HEK293T (cell line): Measurements from ENCODE around the gene MAPK9.

Experiments used
- CTCF ChIA-PET: fragments of 350-600 bp; formaldehyde crosslinking; extraction: SDS; loops from one replicate; lab custom pipeline; 2021; ENCODE audit warnings: antibody characterized with exemption, inconsistent platforms; lab: Yijun Ruan, JAX
- POLR2A ChIA-PET: fragments of 350-600 bp; formaldehyde crosslinking; extraction: SDS; loops from one replicate; lab custom pipeline; 2020; ENCODE audit warnings: antibody characterized with exemption, inconsistent platforms; lab: Yijun Ruan, JAX
- DNase-seq: peaks from one replicate; pipeline ENCODE4 v3.0.0; 2012; ENCODE audit warnings: mixed read lengths; ENCODE audit errors: extremely low spot score
- ARNT ChIP-seq: fragments of 450-650 bp; IDR thresholded peaks from 2 replicates; pipeline ENCODE4 v1.6.1; 2017; ENCODE audit warnings: mild to moderate bottlenecking
- BHLHE40 ChIP-seq: fragments of 450-650 bp; IDR thresholded peaks from 2 replicates; pipeline ENCODE4 v1.6.1; 2016; ENCODE audit warnings: mild to moderate bottlenecking, moderate library complexity, borderline replicate concordance
- CTBP1 ChIP-seq: fragments of 450-650 bp; IDR thresholded peaks from 2 replicates; pipeline ENCODE4 v1.6.1; 2016; ENCODE audit warnings: borderline replicate concordance
- ELF4 ChIP-seq: fragments of 450-650 bp; IDR thresholded peaks from 2 replicates; pipeline ENCODE4 v1.6.1; 2017; ENCODE audit warnings: antibody characterized with exemption
- FOXA1 ChIP-seq: fragments of 450-650 bp; IDR thresholded peaks from 2 replicates; pipeline ENCODE4 v1.6.1; 2016; ENCODE audit warnings: mild to moderate bottlenecking
- FOXK2 ChIP-seq: fragments of 450-650 bp; IDR thresholded peaks from 2 replicates; pipeline ENCODE4 v1.6.1; 2016; ENCODE audit warnings: mild to moderate bottlenecking
- FOXM1 ChIP-seq: fragments of 450-650 bp; IDR thresholded peaks from 2 replicates; pipeline ENCODE4 v1.6.1; 2017; ENCODE audit warnings: mild to moderate bottlenecking, borderline replicate concordance
- HDGF ChIP-seq: fragments of 450-650 bp; IDR thresholded peaks from 2 replicates; pipeline ENCODE4 v1.6.1; 2017; ENCODE audit warnings: antibody characterized with exemption, borderline replicate concordance
- L3MBTL2 ChIP-seq: fragments of 450-650 bp; conservative IDR thresholded peaks from 2 replicates; pipeline ENCODE4 v1.6.1; 2016; ENCODE audit warnings: mild to moderate bottlenecking
- LEF1 ChIP-seq: fragments of 450-650 bp; IDR thresholded peaks from 2 replicates; pipeline ENCODE4 v1.6.1; 2017; ENCODE audit warnings: mild to moderate bottlenecking, borderline replicate concordance
- NFRKB ChIP-seq: fragments of 450-650 bp; IDR thresholded peaks from 2 replicates; pipeline ENCODE4 v1.6.1; 2016; ENCODE audit warnings: mild to moderate bottlenecking, moderate library complexity
- SP1 ChIP-seq: fragments of 450-650 bp; IDR thresholded peaks from 2 replicates; pipeline ENCODE4 v1.6.1; 2017
- SUZ12 ChIP-seq: fragments of 450-650 bp; IDR thresholded peaks from 2 replicates; pipeline ENCODE4 v1.6.1; 2016; ENCODE audit warnings: mild to moderate bottlenecking
- TARDBP ChIP-seq: fragments of 450-650 bp; IDR thresholded peaks from 2 replicates; pipeline ENCODE4 v1.6.1; 2016
- ZNF384 ChIP-seq: fragments of 450-650 bp; IDR thresholded peaks from 2 replicates; pipeline ENCODE4 v1.6.1; 2016
- TF ChIP-seq, protein P1 (sequence below): fragments of 450-650 bp; IDR thresholded peaks from 2 replicates; pipeline ENCODE4 v1.6.1; 2016

The MAPK9 gene

DNA sequence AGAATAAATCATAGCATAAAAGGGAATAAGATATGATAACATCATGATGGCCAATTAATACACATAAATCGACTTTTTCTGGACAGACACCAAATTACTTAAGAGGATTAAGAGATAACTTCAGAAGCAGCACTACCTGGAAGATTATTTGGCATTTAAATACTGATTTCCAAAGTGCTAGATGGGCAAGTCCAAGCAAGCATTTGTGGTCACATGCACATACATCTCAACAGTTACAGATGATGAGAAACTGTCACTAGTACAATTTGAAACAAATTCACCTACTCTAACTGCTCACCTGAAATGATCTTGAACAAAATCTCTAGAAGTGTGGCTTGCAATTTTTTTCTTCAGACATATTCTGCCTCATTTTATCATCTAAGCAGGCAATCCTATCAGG is 56.0 kb downstream of the MAPK9 start:
- POLR2A ChIA-PET: no interaction called here

DNA sequence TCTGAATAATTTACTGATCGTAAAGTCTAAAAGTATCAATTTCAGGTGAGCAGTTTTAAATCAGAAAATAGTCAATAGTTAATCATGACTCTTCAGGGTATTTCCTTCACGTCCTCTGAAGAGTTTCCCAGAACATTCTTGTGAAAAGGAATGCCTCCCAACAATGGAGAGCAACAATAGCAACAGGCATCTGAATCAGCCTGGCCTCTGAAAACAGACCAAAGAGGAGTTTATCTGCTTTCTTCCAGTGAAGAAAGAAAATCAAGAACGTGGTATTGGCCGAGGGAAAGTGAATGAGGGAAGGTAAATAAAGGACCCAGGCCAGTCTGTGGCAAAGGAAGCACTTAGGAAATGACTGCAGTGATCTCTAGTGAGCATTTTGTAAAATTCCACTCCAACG is 56.8 kb downstream of the MAPK9 start:
- POLR2A ChIA-PET: no interaction called here
- TF ChIP-seq SP1 (no peak), FOXK2 (no peak), L3MBTL2 (no peak), BHLHE40 (no peak), FOXM1 (no peak), TARDBP (no peak), LEF1 (no peak), FOXA1 (no peak), NFRKB (no peak)
- DNase-seq: no peak
- CTCF ChIA-PET: no interaction called here

More for the DNA sequence above, 56.0 kb downstream of the MAPK9 start:
- no peak for TF ChIP-seq SP1
- no peak for TF ChIP-seq FOXK2
- TF ChIP-seq TARDBP: no peak
- no peak for TF ChIP-seq SUZ12
- no peak for TF ChIP-seq BHLHE40
- TF ChIP-seq ZNF384: no peak
- no peak for TF ChIP-seq CTBP1
- no peak for TF ChIP-seq FOXA1
- no peak for TF ChIP-seq FOXM1
- TF ChIP-seq L3MBTL2: no peak
- no peak for TF ChIP-seq LEF1
- no peak for TF ChIP-seq NFRKB
- TF ChIP-seq ELF4: no peak
- no peak for TF ChIP-seq ARNT
- TF ChIP-seq HDGF: no peak
- TF ChIP-seq, protein P1, sequence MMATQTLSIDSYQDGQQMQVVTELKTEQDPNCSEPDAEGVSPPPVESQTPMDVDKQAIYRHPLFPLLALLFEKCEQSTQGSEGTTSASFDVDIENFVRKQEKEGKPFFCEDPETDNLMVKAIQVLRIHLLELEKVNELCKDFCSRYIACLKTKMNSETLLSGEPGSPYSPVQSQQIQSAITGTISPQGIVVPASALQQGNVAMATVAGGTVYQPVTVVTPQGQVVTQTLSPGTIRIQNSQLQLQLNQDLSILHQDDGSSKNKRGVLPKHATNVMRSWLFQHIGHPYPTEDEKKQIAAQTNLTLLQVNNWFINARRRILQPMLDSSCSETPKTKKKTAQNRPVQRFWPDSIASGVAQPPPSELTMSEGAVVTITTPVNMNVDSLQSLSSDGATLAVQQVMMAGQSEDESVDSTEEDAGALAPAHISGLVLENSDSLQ: no peak
- CTCF ChIA-PET: no interaction called here
- DNase-seq: no peak

DNA sequence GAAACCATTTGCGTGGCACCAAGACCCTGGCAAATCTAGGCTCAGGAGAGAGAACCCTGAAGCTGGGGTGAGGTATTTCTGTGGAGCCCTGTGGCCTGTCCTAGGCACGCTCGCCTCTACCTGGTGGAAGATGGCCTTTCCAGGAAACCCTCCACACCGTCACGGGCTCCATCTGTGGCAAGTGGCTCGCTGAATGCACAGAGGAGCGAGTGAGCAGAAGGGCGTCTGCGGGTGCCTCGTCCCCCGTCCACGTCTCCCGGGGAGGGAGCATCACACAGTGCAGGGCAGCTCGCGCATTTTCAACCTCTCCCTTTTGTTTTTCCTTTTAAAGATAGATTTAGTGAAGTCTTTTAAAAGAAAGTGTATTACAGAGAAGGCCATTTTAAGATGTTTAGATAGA is 57.6 kb downstream of the MAPK9 start:
- POLR2A ChIA-PET: no interaction called here
- DNase-seq: no peak
- TF ChIP-seq LEF1: no peak
- TF ChIP-seq ARNT: no peak
- no peak for TF ChIP-seq HDGF
- no peak for TF ChIP-seq BHLHE40
- TF ChIP-seq NFRKB: no peak
- TF ChIP-seq FOXK2: no peak
- no peak for TF ChIP-seq L3MBTL2
- CTCF ChIA-PET: no interaction called here

DNA sequence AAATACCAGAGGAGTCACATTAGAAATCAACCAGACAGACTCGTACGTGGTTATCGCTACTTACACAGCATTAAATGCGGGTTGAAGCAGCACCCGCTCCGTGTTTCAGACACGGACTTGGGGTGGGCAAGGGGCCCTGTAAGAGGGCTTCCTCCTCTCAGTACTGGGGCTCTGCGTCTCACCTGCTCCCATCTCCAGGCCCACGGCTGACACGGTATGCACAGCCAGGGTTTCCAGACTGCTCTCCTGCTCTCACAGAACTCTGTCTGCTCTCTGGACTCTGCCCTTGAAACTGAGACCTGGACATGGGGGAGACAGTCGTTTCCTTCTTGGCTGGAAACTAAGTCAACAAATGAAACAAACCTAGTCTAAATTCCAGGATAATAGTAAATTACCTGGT is 58.2 kb downstream of the MAPK9 start:
- ChIA-PET POLR2A (no interaction called here), CTCF (no interaction called here)
- TF ChIP-seq FOXM1 (no peak), FOXA1 (no peak), CTBP1 (no peak), NFRKB (no peak), BHLHE40 (no peak)

DNA sequence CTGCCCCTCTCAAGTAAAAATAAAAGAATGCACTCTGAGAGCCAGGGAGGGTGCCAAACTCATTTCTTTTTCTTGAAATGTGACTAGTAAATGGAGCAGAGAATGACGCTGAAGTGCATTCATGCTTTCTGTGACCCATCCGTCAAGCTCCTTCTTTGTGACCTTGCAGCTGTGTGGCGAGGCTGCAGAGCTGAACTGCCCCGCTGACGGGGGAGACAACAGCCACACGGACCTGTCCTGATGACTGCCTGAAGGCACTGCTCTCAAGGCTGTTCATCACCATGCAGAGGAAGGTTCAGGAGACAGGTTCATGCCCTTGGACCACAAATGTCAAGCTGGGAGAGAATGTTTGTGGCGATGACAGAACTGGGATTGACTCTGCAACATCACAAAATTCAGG is 61.9 kb downstream of the MAPK9 start:
- no peak for TF ChIP-seq FOXM1
- no peak for TF ChIP-seq CTBP1
- TF ChIP-seq HDGF: no peak
- no peak for TF ChIP-seq L3MBTL2
- no peak for TF ChIP-seq TARDBP
- no peak for TF ChIP-seq NFRKB
- no peak for TF ChIP-seq ZNF384
- TF ChIP-seq BHLHE40: no peak
- no peak for TF ChIP-seq ARNT
- TF ChIP-seq FOXK2: no peak
- TF ChIP-seq FOXA1: no peak
- TF ChIP-seq ELF4: no peak
- TF ChIP-seq LEF1: no peak
- TF ChIP-seq, protein P1: no peak
- TF ChIP-seq SP1: no peak
- TF ChIP-seq SUZ12: no peak
- ChIA-PET CTCF (no interaction called here), POLR2A (no interaction called here)
- DNase-seq: no peak

More for the DNA sequence above, 58.2 kb downstream of the MAPK9 start:
- no peak for DNase-seq

DNA sequence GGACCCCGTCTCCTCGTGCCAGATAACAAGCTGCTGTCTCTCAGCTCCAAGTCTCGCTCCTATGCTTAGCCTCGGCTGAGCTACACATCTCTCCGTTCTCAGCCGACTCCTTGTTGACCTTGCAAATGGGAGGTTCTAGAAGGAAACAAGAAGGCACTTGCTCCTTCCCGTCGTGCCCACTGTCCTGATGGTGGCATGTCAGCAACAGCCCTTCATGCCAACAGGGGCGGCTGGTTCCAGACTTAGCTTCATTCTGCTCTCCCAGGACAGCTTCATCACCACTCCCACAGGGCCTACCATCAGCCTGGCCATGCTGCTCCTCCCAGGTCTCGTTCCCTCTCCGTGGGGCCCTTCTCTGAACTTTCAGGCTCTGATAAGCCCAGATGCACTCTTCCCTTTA is 69.8 kb downstream of the MAPK9 start:
- ChIA-PET POLR2A (no interaction called here), CTCF (no interaction called here)
- DNase-seq: no peak
- no peak for TF ChIP-seq FOXA1

DNA sequence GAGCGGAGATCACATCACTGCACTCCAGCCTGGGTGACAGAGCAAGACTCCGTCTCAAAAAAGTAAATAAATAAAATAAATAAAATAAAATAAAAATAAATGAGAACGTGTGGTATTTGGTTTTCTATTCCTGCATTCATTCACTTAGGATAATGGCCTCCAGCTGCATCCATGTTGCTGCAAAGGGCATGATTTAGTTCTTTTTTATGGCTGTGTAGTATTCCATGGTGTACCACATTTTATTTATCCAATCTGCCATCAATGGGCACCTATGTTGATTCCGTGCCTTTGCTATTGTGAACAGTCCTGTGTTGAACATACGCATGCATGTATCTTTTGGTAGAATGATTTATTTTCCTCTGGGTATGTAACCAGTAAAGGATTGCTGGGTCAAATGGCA is 74.1 kb downstream of the MAPK9 start:
- ChIA-PET CTCF (interaction anchor here (0.6 kb wide), 1 partner anchor 358 kb away, joined by 3 read pairs; no protein-coding TSS in a partner anchor), POLR2A (no interaction called here)
- no peak for TF ChIP-seq FOXK2
- DNase-seq: no peak

DNA sequence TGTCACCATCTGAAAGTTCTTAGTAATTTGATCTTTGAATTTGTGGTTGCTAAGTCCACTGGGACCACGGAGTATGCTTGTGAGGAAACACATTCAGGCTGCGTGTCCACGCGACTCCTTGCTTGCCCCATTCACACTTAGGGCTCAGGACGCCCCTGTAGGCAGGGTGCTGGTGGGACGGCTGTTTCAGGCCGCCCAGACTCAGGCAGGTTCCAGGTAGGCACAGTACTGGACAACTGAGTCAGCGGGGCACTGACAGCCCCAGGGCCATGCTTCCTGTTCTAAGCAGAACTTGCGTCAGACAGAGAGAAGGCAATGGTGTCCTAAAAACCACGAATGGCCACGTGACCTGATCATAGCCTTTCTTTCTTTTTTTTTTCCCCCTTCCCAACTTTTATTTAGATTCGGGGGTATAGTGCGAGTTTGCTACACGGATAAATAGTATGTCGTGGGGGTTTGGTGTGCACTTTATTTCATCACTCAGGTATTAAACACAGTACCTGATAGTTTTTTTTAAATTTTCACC is 75.2 kb downstream of the MAPK9 start:
- DNase-seq: no peak
- ChIA-PET CTCF (no interaction called here), POLR2A (no interaction called here)
- TF ChIP-seq NFRKB (no peak), ARNT (no peak), BHLHE40 (no peak), FOXA1 (no peak), FOXK2 (no peak), LEF1 (no peak), ELF4 (no peak), FOXM1 (no peak), TARDBP (no peak), HDGF (no peak), SUZ12 (no peak), L3MBTL2 (no peak), CTBP1 (no peak), SP1 (no peak), ZNF384 (no peak)
- TF ChIP-seq, protein P1: no peak
